H1 (cell line): Measurements from ENCODE around the gene FANCE. TPM values are rescaled to one million over a fixed set of nuclear protein-coding genes. Genes with fewer than 3 reads are reported as not detected.

Experiments used
- CTCF ChIA-PET: fragments of 300-600 bp; sonication (Branson Sonifier 250); formaldehyde crosslinking; loops from one replicate; lab custom pipeline; 2021; ENCODE audit not compliant: partially characterized antibody; lab: Charles Lee
- POLR2A ChIA-PET: fragments of 300-600 bp; sonication (Branson Sonifier 250); formaldehyde crosslinking; loops from one replicate; lab custom pipeline; 2021; ENCODE audit warnings: inconsistent platforms; ENCODE audit not compliant: partially characterized antibody; lab: Charles Lee
- DNase-seq, 2 experiments: peaks; one replicate each; pipeline versions ENCODE4 v3.0.0 to v3.0.0-alpha.2; 2010 to 2022; ENCODE audit warnings: low spot score in 2 of 2, low read depth in 1 of 2, mixed read lengths in 1 of 2
- FAIRE-seq: peaks from 2 replicates; lab custom pipeline; 2011; peaks lifted over from hg19 to GRCh38; lab: Jason Lieb, UNC
- H2AFZ ChIP-seq: 2 replicates; pipeline ENCODE4 v1.8.1; 2012; ENCODE audit warnings: low read length, inconsistent platforms
- H2AK5ac ChIP-seq: 2 replicates; pipeline ENCODE4 v1.6.1; 2013; ENCODE audit warnings: low read depth, low read length
- H2BK120ac ChIP-seq: replicated peaks from 2 replicates; pipeline ENCODE3; 2013; ENCODE audit warnings: low read depth, low read length, inconsistent platforms
- H2BK12ac ChIP-seq: 2 replicates; pipeline ENCODE4 v1.6.1; 2013; ENCODE audit warnings: low read depth, low read length
- H2BK15ac ChIP-seq: 2 replicates; pipeline ENCODE4 v1.6.1; 2013; ENCODE audit warnings: low read length
- H2BK20ac ChIP-seq: 2 replicates; pipeline ENCODE4 v1.6.1; 2013; ENCODE audit warnings: low read length
- H2BK5ac ChIP-seq: 2 replicates; pipeline ENCODE4 v1.6.1; 2013; ENCODE audit warnings: low read depth, low read length
- H3K14ac ChIP-seq: 2 replicates; pipeline ENCODE4 v1.6.1; 2013; ENCODE audit warnings: inconsistent platforms; ENCODE audit not compliant: insufficient read length
- H3K18ac ChIP-seq: 2 replicates; pipeline ENCODE4 v1.6.1; 2013; ENCODE audit warnings: low read length; ENCODE audit errors: extremely low read depth
- H3K23ac ChIP-seq: 2 replicates; pipeline ENCODE4 v1.6.1; 2013; ENCODE audit warnings: inconsistent platforms; ENCODE audit not compliant: insufficient read length
- H3K23me2 ChIP-seq: 2 replicates; pipeline ENCODE4 v1.6.1; 2013; ENCODE audit warnings: low read depth, low read length
- H3K27ac ChIP-seq: 2 replicates; pipeline ENCODE4 v1.6.1; 2011; ENCODE audit warnings: low read depth, low read length, inconsistent platforms
- H3K27me3 ChIP-seq, 4 experiments: replicated peaks in 1 of 4; 1 replicate in 1 of 4; 2 replicates in 3 of 4; pipeline versions ENCODE4 v1.6.1 to v1.8.1; 2011 to 2013; ENCODE audit warnings: low read length in 3 of 4, mild to moderate bottlenecking in 3 of 4, inconsistent platforms in 2 of 4, mixed read lengths in 2 of 4, moderate library complexity in 1 of 4; ENCODE audit not compliant: control insufficient read depth in 3 of 4, insufficient read depth in 3 of 4; ENCODE audit errors: extremely low read depth in 1 of 4
- H3K36me3 ChIP-seq, 4 experiments: 2 replicates each; pipeline versions ENCODE4 v1.6.1 to v1.8.1; 2011 to 2013; ENCODE audit warnings: mild to moderate bottlenecking in 4 of 4, low read length in 3 of 4, moderate library complexity in 2 of 4, control low read depth in 1 of 4, inconsistent platforms in 1 of 4; ENCODE audit not compliant: insufficient read depth in 4 of 4, control insufficient read depth in 2 of 4
- H3K4ac ChIP-seq: replicated peaks from 2 replicates; pipeline ENCODE3; 2013; ENCODE audit warnings: low read length, low read depth, mixed read lengths, inconsistent platforms; ENCODE audit not compliant: insufficient read length
- H3K4me1 ChIP-seq, 4 experiments: replicated peaks in 1 of 4; 1 replicate in 1 of 4; 2 replicates in 3 of 4; pipeline versions ENCODE4 v1.6.1 to v1.8.1; 2011 to 2013; ENCODE audit warnings: low read length in 3 of 4, inconsistent platforms in 2 of 4, mixed read lengths in 1 of 4; ENCODE audit not compliant: insufficient read depth in 4 of 4, control insufficient read depth in 3 of 4
- H3K4me2 ChIP-seq, 2 experiments: 2 replicates each; pipeline versions ENCODE4 v1.6.1 to v1.8.1; 2011 to 2013; ENCODE audit warnings: low read depth in 2 of 2, low read length in 2 of 2, control low read depth in 1 of 2, inconsistent platforms in 1 of 2, mild to moderate bottlenecking in 1 of 2; ENCODE audit not compliant: insufficient read depth in 1 of 2
- H3K4me3 ChIP-seq, 4 experiments: fragments of 200-600, 300-600 bp in 1 of 4; sonication (generic), shearing (Covaris generic), sonication (Bioruptor Twin) in 1 of 4; 2 replicates each; pipeline versions ENCODE4 v1.5.1 to v1.8.1; 2011 to 2016; ENCODE audit warnings: low read length in 4 of 4, low read depth in 3 of 4, control low read depth in 2 of 4, inconsistent platforms in 2 of 4, mild to moderate bottlenecking in 2 of 4, mixed read lengths in 1 of 4, moderate library complexity in 1 of 4; ENCODE audit not compliant: insufficient read depth in 2 of 4; ENCODE audit errors: extremely low read depth in 1 of 4
- H3K56ac ChIP-seq: replicated peaks from 2 replicates; pipeline ENCODE3; 2013; ENCODE audit warnings: low read depth, mild to moderate bottlenecking, mixed read lengths, low read length, inconsistent platforms; ENCODE audit not compliant: insufficient read length
- H3K79me1 ChIP-seq: 2 replicates; pipeline ENCODE4 v1.6.1; 2013; ENCODE audit warnings: low read depth, low read length, control low read depth
- H3K79me2 ChIP-seq, 2 experiments: 2 replicates each; pipeline versions ENCODE4 v1.6.1 to v1.8.1; 2012 to 2013; ENCODE audit warnings: low read length in 2 of 2, mild to moderate bottlenecking in 2 of 2, inconsistent platforms in 1 of 2; ENCODE audit not compliant: insufficient read depth in 2 of 2, control insufficient read depth in 1 of 2
- H3K9ac ChIP-seq, 4 experiments: replicated peaks in 1 of 4; 1 replicate in 1 of 4; 2 replicates in 3 of 4; pipeline versions ENCODE4 v1.6.1 to v1.8.1; 2011 to 2013; ENCODE audit warnings: low read depth in 3 of 4, low read length in 3 of 4, control low read depth in 2 of 4, mild to moderate bottlenecking in 2 of 4, moderate library complexity in 2 of 4, inconsistent platforms in 1 of 4; ENCODE audit errors: extremely low read depth in 1 of 4
- H3K9me3 ChIP-seq, 2 experiments: 2 replicates each; pipeline versions ENCODE4 v1.6.1 to v1.8.1; 2012 to 2013; ENCODE audit warnings: mild to moderate bottlenecking in 2 of 2, moderate library complexity in 2 of 2, control low read depth in 1 of 2, inconsistent platforms in 1 of 2, low read depth in 1 of 2, low read length in 1 of 2, mixed read lengths in 1 of 2; ENCODE audit not compliant: insufficient read depth in 2 of 2
- H4K20me1 ChIP-seq, 2 experiments: replicated peaks in 1 of 2; 2 replicates each; pipeline versions ENCODE3 to v1.8.1; 2011 to 2013; ENCODE audit warnings: inconsistent platforms in 2 of 2, low read length in 2 of 2, mild to moderate bottlenecking in 1 of 2; ENCODE audit not compliant: insufficient read depth in 2 of 2, control insufficient read depth in 1 of 2
- H4K5ac ChIP-seq: 2 replicates; pipeline ENCODE4 v1.6.1; 2013; ENCODE audit warnings: low read length, low read depth, mixed read lengths, inconsistent platforms; ENCODE audit not compliant: insufficient read length
- H4K8ac ChIP-seq: 2 replicates; pipeline ENCODE4 v1.8.0; 2013; ENCODE audit warnings: mild to moderate bottlenecking, moderate library complexity, low read length, inconsistent platforms; ENCODE audit not compliant: insufficient read depth; ENCODE audit errors: extremely low read depth
- H4K91ac ChIP-seq: replicated peaks from 2 replicates; pipeline ENCODE3; 2013; ENCODE audit warnings: low read length, mixed read lengths, inconsistent platforms; ENCODE audit not compliant: insufficient read length
- BCL11A ChIP-seq, 2 experiments: IDR thresholded peaks; one replicate each; pipeline ENCODE4 v1.6.1; 2011; ENCODE audit warnings: low read depth in 2 of 2, low read length in 2 of 2, mild to moderate bottlenecking in 2 of 2
- HDAC6 ChIP-seq: IDR thresholded peaks from one replicate; pipeline ENCODE4 v1.7.1; 2012; ENCODE audit warnings: low read depth, mild to moderate bottlenecking, inconsistent platforms, low read length, moderate library complexity
- JUND ChIP-seq: IDR thresholded peaks from 2 replicates; pipeline ENCODE4 v1.6.1; 2011; ENCODE audit warnings: mild to moderate bottlenecking, improper control_type of control experiment, low read length
- KDM4A ChIP-seq: IDR thresholded peaks from one replicate; pipeline ENCODE4 v1.7.1; 2012; ENCODE audit warnings: low read depth, mild to moderate bottlenecking, moderate library complexity, low read length, inconsistent platforms; ENCODE audit not compliant: severe bottlenecking
- KDM5A ChIP-seq: fragments of 200-600 bp; IDR thresholded peaks from 2 replicates; pipeline ENCODE4 v1.7.1; 2012; ENCODE audit warnings: mild to moderate bottlenecking, low read length, inconsistent platforms, mixed read lengths
- PHF8 ChIP-seq: fragments of 200-600 bp; sonication (generic); conservative IDR thresholded peaks from 2 replicates; pipeline ENCODE4 v1.7.1; 2012; ENCODE audit warnings: low read depth, mild to moderate bottlenecking, inconsistent platforms, low read length, moderate library complexity
- SIRT6 ChIP-seq: IDR thresholded peaks from one replicate; pipeline ENCODE4 v1.7.1; 2012; ENCODE audit warnings: low read length, inconsistent platforms
- SIX5 ChIP-seq: IDR thresholded peaks from 2 replicates; pipeline ENCODE4 v1.6.1; 2011; ENCODE audit warnings: mild to moderate bottlenecking, low read depth, low read length
- WGBS, 2 experiments: shearing (Covaris generic) in 1 of 2; methylation state at CpG; one replicate each; pipeline versions ENCODE4 v1.1.6 to v1.1.7; 2013 to 2015; ENCODE audit warnings: low lambda C conversion rate in 2 of 2, mixed read lengths in 2 of 2, inconsistent platforms in 1 of 2, low coverage in 1 of 2, missing lambda C conversion rate in 1 of 2; ENCODE audit not compliant: insufficient replicate concordance in 2 of 2, insufficient coverage in 1 of 2, insufficient read length in 1 of 2; ENCODE audit errors: extremely low coverage in 1 of 2, missing lambda C conversion rate in 1 of 2; 5-methylcytosine and 5-hydroxymethylcytosine counted together
- polyA plus RNA-seq, 7 experiments: library from polyadenylated mRNA; depleted of rRNA in 3 of 7; stranded (reverse) in 5 of 7; unstranded in 2 of 7; fragments of >200 nt in 5 of 7; fragments of 200-250 nt in 2 of 7; gene quantifications; 1 replicate in 5 of 7; 2 replicates in 1 of 7; 4 replicates in 1 of 7; pipeline versions ENCODE4 v1.2.1 to v1.2.3, GENCODE V29; 2011 to 2013; ENCODE audit warnings: missing spikeins in 2 of 7, mixed read lengths in 2 of 7
- total RNA-seq: library from RNA; stranded (reverse); fragmentation: NEBNext Ultra II Directional; extraction: Animal tissue kit (Norgen Biotek cat#: 25700); gene quantifications from 2 replicates; pipeline ENCODE4 v1.2.1, GENCODE V29; 2021
- TF ChIP-seq, protein P1 (sequence below): IDR thresholded peaks from 2 replicates; pipeline ENCODE4 v1.6.1; 2012; ENCODE audit warnings: inconsistent platforms
- TF ChIP-seq, protein P2 (sequence below), 3 experiments: IDR thresholded peaks; 1 replicate in 2 of 3; 2 replicates in 1 of 3; pipeline versions ENCODE4 v1.5.1 to v1.6.1; 2011; ENCODE audit warnings: low read length in 3 of 3, mild to moderate bottlenecking in 3 of 3, inconsistent platforms in 2 of 3, low read depth in 1 of 3, moderate library complexity in 1 of 3; ENCODE audit not compliant: insufficient read depth in 1 of 3; ENCODE audit errors: control extremely low read depth in 1 of 3

Gene FANCE
- total and polyA plus RNA-seq, 2 of the 8 experiments (the other 6 are each of a cell fraction or from before 2014, with no cell fraction given), result 16.1 to 17.0 TPM

GRCh38 chr6:35425284-35425683 lies 26.9 kb upstream of the FANCE start:
- Histone ChIP-seq H2BK12ac (0 out of 2 replicates have a peak overlapping the region, but pooled peaks have one; percentile 64), H3K79me2 (no peaks in the 10 kb centered on the region), H3K23ac (no peak overlapping the region), H3K56ac (no peak overlapping the region), H3K27ac (0 out of 2 replicates have a peak overlapping the region, but pooled peaks have one; percentile 9), H2BK120ac (no peak overlapping the region), H3K4me2 (no peak overlapping the region; a peak in 1 of 4 replicates), H3K14ac (no peak overlapping the region), H3K4me3 (no peak overlapping the region), H3K18ac (no peak overlapping the region), H2AK5ac (0 out of 2 replicates have a peak overlapping the region, but pooled peaks have one; percentile 29), H3K9me3 (no peaks in the 10 kb centered on the region), H3K4ac (no peak overlapping the region), H3K23me2 (no peaks in the 10 kb centered on the region), H2BK5ac (peak overlapping the region; percentile 22), H2AFZ (no peak overlapping the region), H3K27me3 (no peaks in the 10 kb centered on the region), H2BK20ac (no peak overlapping the region), H4K20me1 (no peaks in the 10 kb centered on the region), H4K5ac (no peak overlapping the region), H4K8ac (no peak overlapping the region), H3K36me3 (peaks cover 0 to 4% (median 0%) of the 10 kb centered on the region in 4 experiments; a peak in 1 of 8 replicates), H4K91ac (no peak overlapping the region), H3K9ac (no peak overlapping the region), H3K79me1 (no peaks in the 10 kb centered on the region), H2BK15ac (no peak overlapping the region), H3K4me1 (peaks cover 6 to 28% (median 16%) of the 10 kb centered on the region in 4 experiments)
- POLR2A ChIA-PET, result no interaction called here
- TF ChIP-seq BCL11A (IDR thresholded peaks at IDR 0.05; ENCODE audit: low read depth in 2 of 2, low read length in 2 of 2) (no peak), SIX5 (no peak), SIRT6 (no peak), KDM4A (no peak), JUND (no peak), PHF8 (no peak), HDAC6 (no peak), KDM5A (no peak)
- TF ChIP-seq, protein P1, sequence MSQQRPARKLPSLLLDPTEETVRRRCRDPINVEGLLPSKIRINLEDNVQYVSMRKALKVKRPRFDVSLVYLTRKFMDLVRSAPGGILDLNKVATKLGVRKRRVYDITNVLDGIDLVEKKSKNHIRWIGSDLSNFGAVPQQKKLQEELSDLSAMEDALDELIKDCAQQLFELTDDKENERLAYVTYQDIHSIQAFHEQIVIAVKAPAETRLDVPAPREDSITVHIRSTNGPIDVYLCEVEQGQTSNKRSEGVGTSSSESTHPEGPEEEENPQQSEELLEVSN, result no peak
- TF ChIP-seq, protein P2, sequence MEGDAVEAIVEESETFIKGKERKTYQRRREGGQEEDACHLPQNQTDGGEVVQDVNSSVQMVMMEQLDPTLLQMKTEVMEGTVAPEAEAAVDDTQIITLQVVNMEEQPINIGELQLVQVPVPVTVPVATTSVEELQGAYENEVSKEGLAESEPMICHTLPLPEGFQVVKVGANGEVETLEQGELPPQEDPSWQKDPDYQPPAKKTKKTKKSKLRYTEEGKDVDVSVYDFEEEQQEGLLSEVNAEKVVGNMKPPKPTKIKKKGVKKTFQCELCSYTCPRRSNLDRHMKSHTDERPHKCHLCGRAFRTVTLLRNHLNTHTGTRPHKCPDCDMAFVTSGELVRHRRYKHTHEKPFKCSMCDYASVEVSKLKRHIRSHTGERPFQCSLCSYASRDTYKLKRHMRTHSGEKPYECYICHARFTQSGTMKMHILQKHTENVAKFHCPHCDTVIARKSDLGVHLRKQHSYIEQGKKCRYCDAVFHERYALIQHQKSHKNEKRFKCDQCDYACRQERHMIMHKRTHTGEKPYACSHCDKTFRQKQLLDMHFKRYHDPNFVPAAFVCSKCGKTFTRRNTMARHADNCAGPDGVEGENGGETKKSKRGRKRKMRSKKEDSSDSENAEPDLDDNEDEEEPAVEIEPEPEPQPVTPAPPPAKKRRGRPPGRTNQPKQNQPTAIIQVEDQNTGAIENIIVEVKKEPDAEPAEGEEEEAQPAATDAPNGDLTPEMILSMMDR (IDR thresholded peaks at IDR 0.05; ENCODE audit: control extremely low read depth in 1 of 3, insufficient read depth in 1 of 3, low read depth in 1 of 3, low read length in 3 of 3), result no peak
- WGBS, 2 experiments, result 92% methylated on average over 3 of the region's 3 CpGs; no CpG with 5 or more reads in 1 of the 2 experiments
- CTCF ChIA-PET, result interaction anchor here (1.0 to 15.8 kb wide), 7 partner anchors 5 to 125 kb away, joined by 3 to 138 read pairs (median 6); partner anchors contain the start of gene PPARD
- no peak for FAIRE-seq
- no peak for DNase-seq
